ENCODE results near the gene SLC38A5. TPM values are rescaled to one million over a fixed set of nuclear protein-coding genes. Genes with fewer than 3 reads are reported as not detected.
"Not testable (repeated sequence)": the region's sequence is repeated elsewhere in the genome, so short reads cannot be mapped to it uniquely, and the experiment has no call there.

Gene SLC38A5
- polyA plus RNA-seq, 1 of the 3 experiments (the other 2 are of a cell fraction): 0.33 TPM

DNA sequence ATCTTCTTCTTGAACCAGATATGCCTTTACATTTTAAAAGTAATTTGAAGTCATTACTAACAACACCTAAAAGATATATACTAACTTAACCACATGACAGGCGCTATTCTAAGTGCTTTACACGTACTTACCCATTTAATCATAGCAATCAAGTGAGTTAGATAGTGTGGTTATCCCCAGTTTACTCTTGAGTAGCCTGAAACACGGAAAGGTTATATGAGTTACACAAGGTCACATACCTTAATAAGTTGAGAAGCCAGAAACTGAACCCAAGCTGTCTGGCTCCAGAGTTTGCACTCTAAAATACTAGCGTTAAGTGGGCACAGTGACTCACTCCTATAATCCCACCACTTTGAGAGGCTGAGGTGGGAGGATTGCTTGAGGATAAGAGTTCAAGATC is 39.9 kb downstream of the SLC38A5 start:
- CTCF ChIA-PET; H3K36me3 ChIP-seq (replicated peaks in 1 of 2; ENCODE audit: control insufficient read depth in 1 of 2, insufficient read depth in 2 of 2, low read length in 1 of 2); POLR2A ChIA-PET; H3K4me3 ChIP-seq (ENCODE audit: low read depth in 2 of 2, low read length in 1 of 2); H3K27me3 ChIP-seq (ENCODE audit: insufficient read depth); H3K9me3 ChIP-seq; H3K4me1 ChIP-seq (ENCODE audit: control insufficient read depth in 1 of 2, insufficient read depth in 2 of 2, low read depth in 1 of 2, low read length in 1 of 2); H2AFZ ChIP-seq (ENCODE audit: low read depth); H3F3A ChIP-seq (replicated peaks; ENCODE audit: insufficient read depth); DNase-seq; H3K79me2 ChIP-seq (ENCODE audit: insufficient read depth); H3K9me2 ChIP-seq; H3K9ac ChIP-seq; H3K4me2 ChIP-seq; H4K20me1 ChIP-seq (ENCODE audit: insufficient read depth); H3K27ac ChIP-seq (ENCODE audit: low read depth in 2 of 2, low read length in 1 of 2): not testable (repeated sequence)
- 5% methylated on average over 4 of the region's 4 CpGs for WGBS (ENCODE audit: low lambda C conversion rate)

DNA sequence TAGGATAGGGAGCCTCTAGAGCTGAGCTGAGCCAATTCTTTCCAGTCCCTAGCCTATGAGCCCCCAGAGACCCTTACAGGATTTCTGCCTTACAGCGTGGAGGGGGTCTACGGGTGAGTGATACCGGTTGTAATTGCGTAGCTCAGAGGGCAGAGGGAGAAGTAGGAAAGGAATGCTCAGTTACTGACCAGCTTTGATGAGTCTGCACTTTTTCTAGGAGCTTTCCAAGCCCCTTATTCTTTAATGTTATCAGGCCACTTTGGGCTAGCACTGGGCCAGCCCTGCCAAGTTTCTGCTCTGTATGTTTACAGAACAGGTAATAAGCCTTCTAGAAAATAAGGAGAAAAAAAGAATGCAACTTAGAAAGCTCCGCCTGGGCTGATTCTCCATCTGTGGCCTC is 40.5 kb downstream of the SLC38A5 start:
- POLR2A ChIA-PET; H3K79me2 ChIP-seq (ENCODE audit: insufficient read depth); H2AFZ ChIP-seq (ENCODE audit: low read depth); H3K27me3 ChIP-seq (ENCODE audit: insufficient read depth); CTCF ChIA-PET; H3K9me2 ChIP-seq; H3F3A ChIP-seq (replicated peaks; ENCODE audit: insufficient read depth); DNase-seq; H3K9me3 ChIP-seq; H3K27ac ChIP-seq (ENCODE audit: low read depth in 2 of 2, low read length in 1 of 2); H3K4me2 ChIP-seq; H3K4me1 ChIP-seq (ENCODE audit: control insufficient read depth in 1 of 2, insufficient read depth in 2 of 2, low read depth in 1 of 2, low read length in 1 of 2); H3K36me3 ChIP-seq (replicated peaks in 1 of 2; ENCODE audit: control insufficient read depth in 1 of 2, insufficient read depth in 2 of 2, low read length in 1 of 2); H4K20me1 ChIP-seq (ENCODE audit: insufficient read depth); H3K9ac ChIP-seq; H3K4me3 ChIP-seq (ENCODE audit: low read depth in 2 of 2, low read length in 1 of 2): not testable (repeated sequence)
- 5% methylated on average over 4 of the region's 5 CpGs for WGBS (ENCODE audit: low lambda C conversion rate)

DNA sequence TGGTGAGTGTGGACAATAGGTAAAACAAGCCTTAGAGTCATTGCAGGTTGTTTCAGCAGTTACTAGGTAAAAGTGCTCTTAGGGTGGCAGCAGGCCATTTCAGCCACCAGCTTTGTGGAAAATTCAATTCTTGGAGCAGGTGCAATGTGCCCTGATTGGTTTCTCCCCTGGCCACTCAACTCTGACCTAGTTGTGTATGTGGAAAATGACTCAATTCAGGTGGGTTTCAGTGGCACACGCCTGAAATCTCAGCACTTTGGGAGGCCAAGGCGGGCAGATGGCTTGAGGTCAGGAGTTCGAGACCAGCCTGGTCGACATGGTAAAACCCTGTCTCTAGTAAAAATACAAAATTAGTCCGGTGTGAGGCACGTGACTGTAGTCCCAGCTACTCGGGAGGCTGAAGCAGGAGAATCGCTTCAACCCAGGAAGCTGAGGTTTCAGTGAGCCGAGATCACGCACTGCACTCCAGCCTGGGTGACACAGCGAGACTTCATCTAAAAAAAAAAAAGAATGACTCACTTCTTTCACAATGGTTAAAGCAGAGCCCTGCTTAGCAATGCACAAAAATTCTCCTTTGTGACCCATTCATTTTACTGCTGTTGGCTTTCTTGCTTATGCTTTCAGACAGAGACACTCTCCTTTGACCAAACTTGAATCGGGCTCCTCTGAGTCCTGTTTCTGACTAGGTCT is 42.9 kb downstream of the SLC38A5 start:
- H3K9me3 ChIP-seq; H3K9ac ChIP-seq; CTCF ChIA-PET; H3K4me3 ChIP-seq (ENCODE audit: low read depth in 2 of 2, low read length in 1 of 2); H4K20me1 ChIP-seq (ENCODE audit: insufficient read depth); H2AFZ ChIP-seq (ENCODE audit: low read depth); POLR2A ChIA-PET; H3K9me2 ChIP-seq; H3K79me2 ChIP-seq (ENCODE audit: insufficient read depth); H3K27me3 ChIP-seq (ENCODE audit: insufficient read depth); H3K4me1 ChIP-seq (ENCODE audit: control insufficient read depth in 1 of 2, insufficient read depth in 2 of 2, low read depth in 1 of 2, low read length in 1 of 2); H3K36me3 ChIP-seq (replicated peaks in 1 of 2; ENCODE audit: control insufficient read depth in 1 of 2, insufficient read depth in 2 of 2, low read length in 1 of 2); H3K4me2 ChIP-seq; H3K27ac ChIP-seq (ENCODE audit: low read depth in 2 of 2, low read length in 1 of 2); DNase-seq; H3F3A ChIP-seq (replicated peaks; ENCODE audit: insufficient read depth): not testable (repeated sequence)
- WGBS (ENCODE audit: low lambda C conversion rate): no CpG with 5 or more reads among the region's 12 CpGs

DNA sequence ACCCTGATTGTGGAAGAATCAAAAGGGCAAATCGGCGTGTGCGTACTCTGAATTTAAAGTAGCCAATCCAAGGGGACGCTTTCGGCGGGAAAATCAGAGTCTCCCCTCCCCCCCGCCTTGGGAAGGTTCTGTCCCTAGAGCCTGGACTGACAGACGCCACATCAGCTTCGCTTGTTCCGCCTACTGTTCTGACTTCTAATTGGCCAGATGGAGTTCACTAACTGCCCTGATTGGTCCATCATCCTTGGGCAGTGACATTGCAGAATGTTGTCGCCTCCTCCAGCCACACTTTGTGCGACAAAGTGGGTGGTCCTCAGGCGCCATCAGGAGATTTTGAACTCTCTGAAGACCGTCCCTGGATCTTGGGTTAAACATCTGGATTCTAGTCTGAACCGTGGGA is 58.2 kb downstream of the SLC38A5 start, which contains the start of gene SSX4B:
Gene SSX4B, minus strand, starts transcription at position 101 of the 400 bp plus-strand sequence. CDS start 588 bp downstream, outside the sequence.
- H4K20me1 ChIP-seq (ENCODE audit: insufficient read depth); POLR2A ChIA-PET; H3K4me3 ChIP-seq (ENCODE audit: low read depth in 2 of 2, low read length in 1 of 2); H3K4me2 ChIP-seq; H3K9me2 ChIP-seq; DNase-seq; H3K4me1 ChIP-seq (ENCODE audit: control insufficient read depth in 1 of 2, insufficient read depth in 2 of 2, low read depth in 1 of 2, low read length in 1 of 2); H3K27me3 ChIP-seq (ENCODE audit: insufficient read depth); H3K79me2 ChIP-seq (ENCODE audit: insufficient read depth); H3K9me3 ChIP-seq; CTCF ChIA-PET; H3K36me3 ChIP-seq (replicated peaks in 1 of 2; ENCODE audit: control insufficient read depth in 1 of 2, insufficient read depth in 2 of 2, low read length in 1 of 2); H3K27ac ChIP-seq (ENCODE audit: low read depth in 2 of 2, low read length in 1 of 2); H3K9ac ChIP-seq; H2AFZ ChIP-seq (ENCODE audit: low read depth); H3F3A ChIP-seq (replicated peaks; ENCODE audit: insufficient read depth): not testable (repeated sequence)
- WGBS (ENCODE audit: low lambda C conversion rate): no CpG with 5 or more reads among the region's 15 CpGs

Small RNA genes within 50 kb of the gene (small RNA-seq; reads per million reads assigned to genes)
- gene AL606490.4: 0 reads per million in 7 experiments

Other genes with a start within 250 kb of the SLC38A5 start
- gene SSX1, start 214.9 kb downstream of the SLC38A5 start, polyA plus RNA-seq (2012; rRNA removed): 0.05 TPM in 1 of 2 replicates, not detected in the other
- gene SSX3, start 113.6 kb downstream of the SLC38A5 start, polyA plus RNA-seq (2012; rRNA removed): 0.16 and 0.21 TPM in 2 replicates
- not detected in 2 replicates for gene SSX4, start 86.7 kb downstream of the SLC38A5 start, polyA plus RNA-seq (2012; rRNA removed)
- not detected in 2 replicates for gene SSX4B, start 58.3 kb downstream of the SLC38A5 start, polyA plus RNA-seq (2012; rRNA removed)
- 31.5 and 34.1 TPM in 2 replicates for gene FTSJ1, start 5.9 kb upstream of the SLC38A5 start, polyA plus RNA-seq (2012; rRNA removed)
- 10.6 and 11.0 TPM in 2 replicates for gene PORCN, start 38.7 kb upstream of the SLC38A5 start, polyA plus RNA-seq (2012; rRNA removed)
- 28.9 and 30.2 TPM in 2 replicates for gene EBP, start 51.5 kb upstream of the SLC38A5 start, polyA plus RNA-seq (2012; rRNA removed)
- gene TBC1D25, start 69.5 kb upstream of the SLC38A5 start, polyA plus RNA-seq (2012; rRNA removed): 11.8 and 18.4 TPM in 2 replicates
- 183 and 222 TPM in 2 replicates for gene RBM3, start 104.2 kb upstream of the SLC38A5 start, polyA plus RNA-seq (2012; rRNA removed)
- 58.0 and 101 TPM in 2 replicates for gene WDR13, start 127.2 kb upstream of the SLC38A5 start, polyA plus RNA-seq (2012; rRNA removed)
- gene WAS, start 213.5 kb upstream of the SLC38A5 start, polyA plus RNA-seq (2012; rRNA removed): 0.24 and 0.30 TPM in 2 replicates
- 6.3 and 8.5 TPM in 2 replicates for gene SUV39H1, start 226.5 kb upstream of the SLC38A5 start, polyA plus RNA-seq (2012; rRNA removed)

All from SK-N-SH (cell line).